Measurements from ENCODE around the gene YIF1A.

DNA sequence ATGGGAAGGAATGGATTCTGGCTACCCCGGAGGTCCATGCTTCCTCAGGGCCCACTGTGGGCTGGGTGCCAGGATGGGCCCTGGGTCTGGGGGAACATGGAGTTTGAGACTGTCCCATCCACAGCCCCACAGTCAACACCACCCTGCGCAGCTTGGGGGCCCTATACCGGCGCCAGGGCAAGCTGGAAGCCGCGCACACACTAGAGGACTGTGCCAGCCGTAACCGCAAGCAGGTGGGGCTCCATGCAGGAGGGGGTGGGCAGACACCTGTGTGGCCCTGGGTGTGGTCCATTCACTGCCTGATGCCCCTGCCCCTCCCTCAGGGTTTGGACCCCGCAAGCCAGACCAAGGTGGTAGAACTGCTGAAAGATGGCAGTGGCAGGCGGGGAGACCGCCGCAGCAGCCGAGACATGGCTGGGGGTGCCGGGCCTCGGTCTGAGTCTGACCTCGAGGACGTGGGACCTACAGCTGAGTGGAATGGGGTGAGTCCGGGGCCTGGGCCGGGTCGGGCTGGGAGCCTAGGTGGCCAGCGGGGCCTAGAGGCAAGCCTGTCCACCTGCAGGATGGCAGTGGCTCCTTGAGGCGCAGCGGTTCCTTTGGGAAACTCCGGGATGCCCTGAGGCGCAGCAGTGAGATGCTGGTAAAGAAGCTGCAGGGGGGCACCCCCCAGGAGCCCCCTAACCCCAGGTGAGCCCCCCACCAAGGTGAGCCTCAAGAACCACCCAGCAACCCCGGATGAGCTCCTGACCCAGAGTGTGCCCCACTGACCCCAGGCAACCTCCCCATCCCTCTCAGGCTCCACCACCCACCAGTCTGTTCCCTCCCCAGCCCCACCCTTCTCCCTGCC lies 23.2 kb downstream of the YIF1A start:
- no peak for TF ChIP-seq CTCF (IDR thresholded peaks at IDR 0.05; ENCODE audit: poor library complexity)
- no peak for TF ChIP-seq EZH2 (IDR thresholded peaks at IDR 0.05; ENCODE audit: borderline replicate concordance)

Data from hepatocyte (in vitro differentiated cells).